H1 (cell line): ENCODE measurements around the gene ADH1B.

ENCODE experiments used
- BRCA1 ChIP-seq: IDR thresholded peaks from 2 replicates; pipeline ENCODE4 v1.6.1; 2012; ENCODE audit warnings: low read depth, low read length, improper control_type of control experiment
- GABPA ChIP-seq: IDR thresholded peaks from 2 replicates; pipeline ENCODE4 v1.6.1; 2011; ENCODE audit warnings: mild to moderate bottlenecking, low read length, moderate library complexity, borderline replicate concordance; ENCODE audit not compliant: insufficient read depth
- POLR2A ChIP-seq, 2 experiments: IDR thresholded peaks; 1 replicate in 1 of 2; 2 replicates in 1 of 2; pipeline ENCODE4 v1.6.1; 2011; ENCODE audit warnings: low read depth in 2 of 2, low read length in 2 of 2, mild to moderate bottlenecking in 2 of 2; ENCODE audit errors: control extremely low read depth in 1 of 2
- POLR2AphosphoS5 ChIP-seq: IDR thresholded peaks from 2 replicates; pipeline ENCODE4 v1.6.1; 2011; ENCODE audit warnings: low read depth, low read length
- RFX5 ChIP-seq: IDR thresholded peaks from 2 replicates; pipeline ENCODE4 v1.6.1; 2011; ENCODE audit warnings: low read depth, low read length, improper control_type of control experiment, borderline replicate concordance
- YY1 ChIP-seq: IDR thresholded peaks from 2 replicates; pipeline ENCODE4 v1.6.1; 2011; ENCODE audit warnings: low read depth, mild to moderate bottlenecking, low read length
- TF ChIP-seq, protein P1 (sequence below), 3 experiments: IDR thresholded peaks; 1 replicate in 2 of 3; 2 replicates in 1 of 3; pipeline versions ENCODE4 v1.5.1 to v1.6.1; 2011; ENCODE audit warnings: low read length in 3 of 3, mild to moderate bottlenecking in 3 of 3, inconsistent platforms in 2 of 3, low read depth in 1 of 3, moderate library complexity in 1 of 3; ENCODE audit not compliant: insufficient read depth in 1 of 3; ENCODE audit errors: control extremely low read depth in 1 of 3
- TF ChIP-seq, protein P2 (sequence below): IDR thresholded peaks from 2 replicates; pipeline ENCODE4 v1.6.1; 2012; ENCODE audit warnings: inconsistent platforms

DNA sequence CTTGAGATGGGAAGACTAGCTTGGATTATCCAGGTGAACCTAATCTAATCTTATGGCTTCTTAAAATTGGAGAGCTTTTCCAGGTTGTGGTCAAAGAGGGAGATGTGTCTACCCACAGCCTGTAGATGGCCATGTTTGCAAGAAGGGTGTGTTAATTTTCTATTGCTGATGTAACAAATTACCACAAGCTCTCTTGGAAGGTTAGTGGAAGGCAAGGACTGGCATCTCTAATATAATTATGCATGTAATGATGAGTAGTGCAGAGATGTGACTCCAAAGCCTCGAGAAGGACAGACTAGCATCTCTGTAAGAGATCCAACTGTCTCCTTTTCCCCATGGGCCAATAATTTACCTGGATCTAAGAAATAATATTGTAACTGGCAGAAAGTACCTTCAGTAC is 3.2 kb upstream of the ADH1B start:
- TF ChIP-seq, protein P1, sequence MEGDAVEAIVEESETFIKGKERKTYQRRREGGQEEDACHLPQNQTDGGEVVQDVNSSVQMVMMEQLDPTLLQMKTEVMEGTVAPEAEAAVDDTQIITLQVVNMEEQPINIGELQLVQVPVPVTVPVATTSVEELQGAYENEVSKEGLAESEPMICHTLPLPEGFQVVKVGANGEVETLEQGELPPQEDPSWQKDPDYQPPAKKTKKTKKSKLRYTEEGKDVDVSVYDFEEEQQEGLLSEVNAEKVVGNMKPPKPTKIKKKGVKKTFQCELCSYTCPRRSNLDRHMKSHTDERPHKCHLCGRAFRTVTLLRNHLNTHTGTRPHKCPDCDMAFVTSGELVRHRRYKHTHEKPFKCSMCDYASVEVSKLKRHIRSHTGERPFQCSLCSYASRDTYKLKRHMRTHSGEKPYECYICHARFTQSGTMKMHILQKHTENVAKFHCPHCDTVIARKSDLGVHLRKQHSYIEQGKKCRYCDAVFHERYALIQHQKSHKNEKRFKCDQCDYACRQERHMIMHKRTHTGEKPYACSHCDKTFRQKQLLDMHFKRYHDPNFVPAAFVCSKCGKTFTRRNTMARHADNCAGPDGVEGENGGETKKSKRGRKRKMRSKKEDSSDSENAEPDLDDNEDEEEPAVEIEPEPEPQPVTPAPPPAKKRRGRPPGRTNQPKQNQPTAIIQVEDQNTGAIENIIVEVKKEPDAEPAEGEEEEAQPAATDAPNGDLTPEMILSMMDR (IDR thresholded peaks at IDR 0.05; ENCODE audit: control extremely low read depth in 1 of 3, insufficient read depth in 1 of 3, low read depth in 1 of 3, low read length in 3 of 3) = no peak
- no peak for TF ChIP-seq POLR2AphosphoS5
- TF ChIP-seq GABPA = no peak
- no peak for TF ChIP-seq BRCA1
- TF ChIP-seq, protein P2, sequence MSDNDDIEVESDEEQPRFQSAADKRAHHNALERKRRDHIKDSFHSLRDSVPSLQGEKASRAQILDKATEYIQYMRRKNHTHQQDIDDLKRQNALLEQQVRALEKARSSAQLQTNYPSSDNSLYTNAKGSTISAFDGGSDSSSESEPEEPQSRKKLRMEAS = no peak
- TF ChIP-seq RFX5 = no peak
- no peak for TF ChIP-seq YY1
- TF ChIP-seq POLR2A (IDR thresholded peaks at IDR 0.05; ENCODE audit: control extremely low read depth in 1 of 2, low read depth in 2 of 2, low read length in 2 of 2) = no peak
